GM19025 (cell line): ENCODE data around the gene UPK3B.
"Not testable (repeated sequence)": the region's sequence is repeated elsewhere in the genome, so short reads cannot be mapped to it uniquely, and the experiment has no call there.

Experiments
- ATAC-seq: cut with Tn5 transposase; IDR thresholded peaks from one replicate; pipeline ENCODE4 v1.9.1; 2021; ENCODE audit warnings: mild to moderate bottlenecking, low read depth, moderate library complexity; ENCODE audit not compliant: unreplicated experiment

UPK3B gene

GRCh38 chr7:76487969-76488368, 22.4 kb upstream of the UPK3B start:
- not testable (repeated sequence) for ATAC-seq

GRCh38 chr7:76492139-76492538, 18.2 kb upstream of the UPK3B start:
- ATAC-seq = not testable (repeated sequence)

DNA sequence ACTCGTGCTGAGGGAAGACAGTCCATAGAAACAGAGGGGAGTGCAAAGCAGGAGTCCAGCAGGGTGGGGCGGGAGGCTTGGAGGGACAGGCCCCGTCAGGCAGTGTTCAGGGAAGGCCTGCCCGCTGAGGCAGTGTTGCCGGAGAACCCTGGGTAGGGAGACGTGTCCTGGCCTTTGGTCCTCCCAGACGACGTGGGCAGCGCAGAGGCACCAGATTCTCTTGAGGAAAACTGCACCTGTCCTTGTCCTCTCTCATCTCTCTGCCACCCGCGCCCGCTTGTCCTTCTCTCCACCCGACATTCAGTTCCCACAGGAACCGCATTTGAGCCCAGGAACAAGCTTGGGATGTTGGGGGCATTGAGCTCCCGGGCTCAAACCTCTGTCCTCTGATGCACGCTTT, 14.6 kb upstream of the UPK3B start:
- not testable (repeated sequence) for ATAC-seq

GRCh38 chr7:76497918-76498582, 12.3 kb upstream of the UPK3B start:
- not testable (repeated sequence) for ATAC-seq

- ATAC-seq = not testable (repeated sequence)
Observed at GRCh38 chr7:76498583-76499200, 11.7 kb upstream of the UPK3B start.

DNA sequence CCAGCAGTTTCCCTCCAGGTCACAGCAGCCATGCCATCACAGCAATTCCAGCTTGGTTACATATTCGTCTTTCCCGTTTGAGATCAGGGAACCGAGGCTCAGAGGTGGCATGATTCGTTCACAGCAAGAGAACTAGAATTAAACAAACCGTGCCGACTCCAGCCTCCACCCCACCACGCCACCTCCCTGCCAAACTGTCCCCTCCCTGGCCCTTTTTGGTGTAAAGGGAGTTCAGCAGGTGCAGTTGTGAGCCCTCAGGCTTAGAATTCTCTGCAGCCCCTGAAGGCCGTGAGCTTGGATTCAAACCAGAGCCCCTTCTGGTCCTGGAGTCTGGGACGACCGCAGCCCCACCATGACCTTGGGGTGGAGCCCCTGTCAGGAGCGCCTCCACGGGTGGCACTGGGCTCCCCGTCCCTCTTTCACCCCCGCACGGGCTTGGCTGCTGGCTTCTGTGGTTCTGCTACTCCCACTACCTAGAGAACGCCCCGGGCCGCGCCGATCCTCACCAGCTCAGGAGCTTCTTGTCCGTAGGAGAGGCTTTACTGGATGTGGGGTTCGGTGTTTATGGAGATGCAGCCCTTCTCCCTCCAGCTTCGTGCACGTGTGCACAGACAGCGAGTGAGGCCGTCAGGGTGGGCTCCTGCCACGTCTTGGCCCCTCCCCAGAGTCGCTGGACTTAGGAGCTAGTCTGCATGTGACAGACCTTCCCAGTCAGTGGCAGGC, 11.0 kb upstream of the UPK3B start:
- not testable (repeated sequence) for ATAC-seq

- ATAC-seq = not testable (repeated sequence)
Observed at GRCh38 chr7:76499924-76500241, 10.5 kb upstream of the UPK3B start.

DNA sequence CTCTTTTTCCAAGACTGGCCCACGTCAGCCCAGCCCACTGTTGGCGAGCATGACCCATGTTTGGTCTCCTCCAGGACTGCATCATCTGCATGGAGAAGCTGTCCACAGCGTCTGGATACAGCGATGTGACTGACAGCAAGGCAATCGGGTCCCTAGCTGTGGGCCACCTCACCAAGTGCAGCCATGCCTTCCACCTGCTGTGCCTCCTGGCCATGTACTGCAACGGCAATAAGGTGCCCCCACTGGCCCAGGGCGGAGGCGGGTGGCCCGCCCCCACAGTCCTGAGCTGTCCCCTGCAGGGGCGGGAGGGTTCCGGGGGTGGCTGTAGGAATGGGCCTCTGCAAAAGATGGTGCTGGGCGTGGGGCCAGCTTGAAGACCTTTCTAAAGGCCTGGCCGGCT, 8.1 kb upstream of the UPK3B start:
- not testable (repeated sequence) for ATAC-seq

- not testable (repeated sequence) for ATAC-seq
Observed at GRCh38 chr7:76502836-76503235, 7.5 kb upstream of the UPK3B start.

DNA sequence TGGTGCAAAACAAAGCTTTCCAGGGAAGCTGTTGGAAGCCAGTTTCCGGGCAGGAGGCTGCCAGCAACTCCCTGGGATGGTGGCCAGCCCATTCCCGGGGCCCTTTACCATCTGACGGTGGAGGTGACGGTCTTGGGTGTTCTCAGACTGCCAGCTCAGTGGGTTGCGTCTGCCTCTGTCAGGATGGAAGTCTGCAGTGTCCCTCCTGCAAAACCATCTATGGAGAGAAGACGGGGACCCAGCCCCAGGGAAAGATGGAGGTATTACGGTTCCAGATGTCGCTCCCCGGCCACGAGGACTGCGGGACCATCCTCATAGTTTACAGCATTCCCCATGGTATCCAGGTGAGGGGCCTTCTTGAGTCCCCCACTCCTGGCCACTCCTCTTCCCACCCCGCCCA, 7.1 kb upstream of the UPK3B start:
- ATAC-seq = not testable (repeated sequence)

DNA sequence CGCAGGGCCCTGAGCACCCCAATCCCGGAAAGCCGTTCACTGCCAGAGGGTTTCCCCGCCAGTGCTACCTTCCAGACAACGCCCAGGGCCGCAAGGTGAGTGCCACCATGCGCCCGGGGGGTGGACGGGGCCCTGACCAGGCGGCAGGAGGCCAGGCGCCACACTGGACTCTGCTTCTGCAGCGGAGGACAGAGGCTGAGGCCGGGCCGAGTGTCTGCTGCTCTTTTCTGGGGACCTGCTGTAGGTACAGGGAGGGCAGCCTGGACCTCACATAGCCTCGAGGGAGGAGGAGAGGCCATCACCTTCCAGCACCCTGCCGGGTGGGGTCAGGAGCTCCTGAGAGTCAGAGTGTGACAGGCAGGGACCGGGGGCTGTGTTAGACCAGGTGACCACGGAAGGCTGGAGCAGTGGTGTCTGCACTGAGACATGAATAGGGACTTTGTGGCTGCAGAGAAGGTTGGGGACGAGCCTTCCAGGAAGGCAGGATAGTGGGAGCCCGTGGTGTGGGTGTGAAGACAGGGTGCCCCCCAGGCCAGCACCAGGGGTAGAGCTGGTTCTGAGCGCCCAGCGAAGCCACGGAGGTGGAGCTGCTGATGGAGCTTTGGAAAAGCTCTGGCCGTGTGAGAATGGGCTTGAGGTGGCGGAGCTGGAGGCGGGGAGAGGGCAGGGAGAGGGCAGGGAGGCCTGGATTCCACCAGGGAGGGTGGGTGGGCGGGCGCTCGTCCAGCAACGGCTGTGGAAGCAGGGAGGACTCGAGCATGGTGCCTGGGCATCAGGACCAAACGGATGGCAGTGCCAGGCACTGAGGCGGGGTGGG, 5.8 kb upstream of the UPK3B start:
- not testable (repeated sequence) for ATAC-seq

- ATAC-seq = no peak
Observed at GRCh38 chr7:76505168-76506080, 4.9 kb upstream of the UPK3B start.

DNA sequence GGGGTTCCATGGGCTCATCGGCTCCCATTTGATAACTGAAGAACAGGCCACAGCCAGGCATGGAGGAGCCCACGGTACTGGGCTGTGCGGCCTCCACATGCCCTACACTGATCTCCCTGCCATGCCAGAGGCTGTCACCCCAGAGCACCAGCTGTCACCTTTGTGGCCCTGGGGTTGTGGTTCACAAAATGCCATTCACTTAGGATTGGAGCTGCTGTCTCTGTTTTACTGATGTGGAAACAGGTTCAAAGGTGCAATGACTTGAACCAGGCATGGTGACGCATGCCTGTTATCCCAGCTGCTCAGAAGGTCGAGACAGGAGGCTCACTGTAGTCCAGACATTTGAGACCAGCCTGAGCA, 4.3 kb upstream of the UPK3B start:
- ATAC-seq = no peak

GRCh38 chr7:76506643-76507042, 3.7 kb upstream of the UPK3B start:
- ATAC-seq = not testable (repeated sequence)

DNA sequence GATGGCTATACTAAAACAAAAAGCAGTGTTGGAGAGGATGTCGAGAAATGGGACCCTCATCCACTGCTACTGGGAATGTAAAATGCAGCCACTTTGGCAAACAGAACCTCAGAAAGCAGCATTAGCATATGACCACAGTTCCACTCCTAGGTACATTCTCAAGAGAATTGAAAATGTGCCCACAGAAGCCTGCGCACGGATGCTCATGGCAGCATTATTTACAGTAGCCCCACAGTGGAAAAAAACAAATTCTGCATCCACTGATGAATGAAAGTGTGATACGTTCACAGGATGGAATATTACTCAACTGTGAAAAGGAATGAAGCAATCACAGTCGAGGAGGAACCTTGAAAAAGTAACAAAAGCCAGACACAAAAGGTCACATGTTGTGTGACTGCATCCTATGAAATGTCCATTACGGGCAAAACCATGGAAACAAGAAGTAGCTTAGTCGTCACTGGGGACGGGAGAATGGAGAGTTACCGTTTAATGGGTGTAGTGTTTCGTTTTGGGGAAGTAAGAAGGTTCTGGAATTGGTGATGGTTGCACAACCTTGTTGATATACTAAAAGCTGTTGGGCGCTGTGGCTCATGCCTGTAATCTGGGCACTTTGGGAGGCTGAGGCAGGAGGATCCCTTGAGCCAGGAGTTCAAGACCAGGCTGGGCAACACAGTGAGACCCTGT, 2.5 kb upstream of the UPK3B start:
- no peak for ATAC-seq

DNA sequence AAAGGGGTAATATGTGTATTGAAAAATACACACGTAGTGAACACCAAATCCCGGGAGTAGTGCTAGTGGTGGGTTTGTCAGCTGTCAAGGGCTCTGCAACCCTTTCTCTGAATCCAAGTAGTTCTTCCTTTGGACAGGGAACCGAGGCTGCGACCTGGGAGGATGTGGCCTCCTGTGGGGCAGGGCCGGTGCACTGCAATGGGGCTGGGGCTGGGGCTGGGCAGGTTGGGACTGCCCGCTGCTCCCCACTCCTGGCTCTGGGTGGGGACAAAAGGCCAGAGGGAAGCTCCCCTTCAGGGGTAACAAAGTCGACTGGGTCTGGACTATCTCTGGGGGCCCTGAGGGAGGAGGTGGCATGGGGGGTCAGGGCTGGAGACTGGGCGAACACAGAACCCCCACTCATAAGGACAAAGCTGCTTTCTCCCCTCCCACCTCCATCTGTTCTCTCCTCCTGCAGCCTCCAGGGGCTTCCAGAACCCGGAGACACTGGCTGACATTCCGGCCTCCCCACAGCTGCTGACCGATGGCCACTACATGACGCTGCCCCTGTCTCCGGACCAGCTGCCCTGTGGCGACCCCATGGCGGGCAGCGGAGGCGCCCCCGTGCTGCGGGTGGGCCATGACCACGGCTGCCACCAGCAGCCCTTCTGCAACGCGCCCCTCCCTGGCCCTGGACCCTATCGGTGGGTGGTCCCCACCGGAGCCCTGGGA, 1.0 kb downstream of the UPK3B start:
- not testable (repeated sequence) for ATAC-seq

- not testable (repeated sequence) for ATAC-seq
Observed at GRCh38 chr7:76511911-76512885, 1.8 kb downstream of the UPK3B start.
